ENCODE measurements around the gene CNTN6. TPM values are rescaled to one million over a fixed set of nuclear protein-coding genes. Genes with fewer than 3 reads are reported as not detected.

Gene CNTN6
- total and polyA plus RNA-seq, 2 experiments from 2014 or later: not detected

- Histone ChIP-seq H3K79me2 (replicated peaks; ENCODE audit: insufficient read depth) (no peaks in the 10 kb centered on the region), H3K9me2 (ENCODE audit: insufficient read depth) (no peaks in the 10 kb centered on the region; the same call in 1 of the 2 replicates), H3K4me3 (no peak overlapping the region), H3K4me1 (ENCODE audit: insufficient read depth) (peaks cover 10% of the 10 kb centered on the region; the same call in 1 of the 2 replicates), H3K36me3 (ENCODE audit: insufficient read depth) (no peaks in the 10 kb centered on the region), H3K27ac (ENCODE audit: low read depth) (no peak overlapping the region), H2AFZ (no peak overlapping the region), H4K20me1 (replicated peaks; ENCODE audit: insufficient read depth) (no peaks in the 10 kb centered on the region), H3K27me3 (ENCODE audit: insufficient read depth) (no peaks in the 10 kb centered on the region), H3F3A (replicated peaks; ENCODE audit: low read depth) (no peaks in the 10 kb centered on the region), H3K4me2 (no peak overlapping the region)
- H3K9me3 Mint-ChIP-seq: peaks cover 87% of the 10 kb centered on the region
- DNase-seq (ENCODE audit: low spot score) (no peak), ATAC-seq (no peak)
- peaks cover 20% of the 10 kb centered on the region for H3K36me3 Mint-ChIP-seq (ENCODE audit: low read depth)
- TF ChIP-seq EZH2phosphoT487 (IDR thresholded peaks at IDR 0.05; ENCODE audit: unreplicated experiment): no peak
- TF ChIP-seq CREB1 (CRISPR knock-in tag; IDR thresholded peaks at IDR 0.05; ENCODE audit: low read depth): no peak
- TF ChIP-seq NANOG (IDR thresholded peaks at IDR 0.05; ENCODE audit: borderline replicate concordance): no peak
- TF ChIP-seq STAT1 (IDR thresholded peaks at IDR 0.05; ENCODE audit: unreplicated experiment): no peak
- no peak for TF ChIP-seq ZNF462 (CRISPR knock-in tag; IDR thresholded peaks at IDR 0.05)
- TF ChIP-seq REST (IDR thresholded peaks at IDR 0.05; ENCODE audit: unreplicated experiment): no peak
- no peak for TF ChIP-seq ZNF331 (CRISPR knock-in tag; IDR thresholded peaks at IDR 0.05; ENCODE audit: low read depth)
- TF ChIP-seq ETS1 (IDR thresholded peaks at IDR 0.05): no peak
- no peak for TF ChIP-seq EZH2 (IDR thresholded peaks at IDR 0.05; ENCODE audit: low read depth, unreplicated experiment)
- no peak for TF ChIP-seq POLR2AphosphoS5 (IDR thresholded peaks at IDR 0.05; ENCODE audit: low read depth)
- TF ChIP-seq JUNB (IDR thresholded peaks at IDR 0.05; ENCODE audit: unreplicated experiment): no peak
- no peak for TF ChIP-seq CTCF (conservative IDR thresholded peaks at IDR 0.05; ENCODE audit: low read depth in 2 of 2)
- TF ChIP-seq ZNF114 (CRISPR knock-in tag; IDR thresholded peaks at IDR 0.05): no peak
- no peak overlapping the region for H3K27ac Mint-ChIP-seq
- H3K4me1 Mint-ChIP-seq: no peaks in the 10 kb centered on the region
- H3K27me3 Mint-ChIP-seq (ENCODE audit: insufficient read depth, low read depth, poor library complexity): no peaks in the 10 kb centered on the region
- H3K4me3 Mint-ChIP-seq: no peak overlapping the region
These were observed 138.1 kb downstream of the CNTN6 start for GRCh38 chr3:1230920-1231319.

Data from GM23338 (cell line).